ENCODE results near the gene WDR35. TPM values are rescaled to one million over a fixed set of nuclear protein-coding genes. Genes with fewer than 3 reads are reported as not detected.
A peak's percentile ranks its signal among the peaks of the same experiment; 100 is the strongest.

WDR35 gene
- total RNA-seq, 4 donors from 2014 or later: 16.3 to 24.3 (median 21.2) TPM

DNA sequence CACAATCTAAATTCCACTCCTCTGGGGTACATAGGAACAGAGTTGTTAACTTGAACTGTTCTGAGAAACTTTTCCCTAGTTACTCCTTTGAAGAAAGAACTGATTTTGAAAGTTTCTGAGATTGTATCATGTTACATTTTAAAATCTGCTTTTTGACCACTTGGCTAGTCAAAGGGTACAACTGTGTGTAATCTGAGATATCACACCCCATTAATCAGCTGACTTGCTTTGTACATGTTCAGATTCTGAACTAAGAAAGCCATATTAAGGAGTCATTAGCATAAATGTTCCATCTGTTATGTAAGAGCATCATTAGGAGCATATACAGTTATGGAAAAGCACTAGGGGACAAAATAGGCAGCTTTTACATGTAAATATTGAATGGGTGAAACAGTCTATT, 3.8 kb upstream of the WDR35 start:
- Histone ChIP-seq H3K9me3 (no peaks in the 10 kb centered on the region), H3K27ac (no peak overlapping the region), H3K4me3 (no peak overlapping the region), H3K36me3 (no peaks in the 10 kb centered on the region), H3K4me1 (peaks cover 0 to 12% (median 4%) of the 10 kb centered on the region in 4 donors), H3K27me3 (no peaks in the 10 kb centered on the region)
- DNase-seq (ENCODE audit: low spot score in 2 of 2): no peak
- TF ChIP-seq, protein P1, sequence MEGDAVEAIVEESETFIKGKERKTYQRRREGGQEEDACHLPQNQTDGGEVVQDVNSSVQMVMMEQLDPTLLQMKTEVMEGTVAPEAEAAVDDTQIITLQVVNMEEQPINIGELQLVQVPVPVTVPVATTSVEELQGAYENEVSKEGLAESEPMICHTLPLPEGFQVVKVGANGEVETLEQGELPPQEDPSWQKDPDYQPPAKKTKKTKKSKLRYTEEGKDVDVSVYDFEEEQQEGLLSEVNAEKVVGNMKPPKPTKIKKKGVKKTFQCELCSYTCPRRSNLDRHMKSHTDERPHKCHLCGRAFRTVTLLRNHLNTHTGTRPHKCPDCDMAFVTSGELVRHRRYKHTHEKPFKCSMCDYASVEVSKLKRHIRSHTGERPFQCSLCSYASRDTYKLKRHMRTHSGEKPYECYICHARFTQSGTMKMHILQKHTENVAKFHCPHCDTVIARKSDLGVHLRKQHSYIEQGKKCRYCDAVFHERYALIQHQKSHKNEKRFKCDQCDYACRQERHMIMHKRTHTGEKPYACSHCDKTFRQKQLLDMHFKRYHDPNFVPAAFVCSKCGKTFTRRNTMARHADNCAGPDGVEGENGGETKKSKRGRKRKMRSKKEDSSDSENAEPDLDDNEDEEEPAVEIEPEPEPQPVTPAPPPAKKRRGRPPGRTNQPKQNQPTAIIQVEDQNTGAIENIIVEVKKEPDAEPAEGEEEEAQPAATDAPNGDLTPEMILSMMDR (IDR thresholded peaks at IDR 0.05): no peak
- TF ChIP-seq POLR2A (IDR thresholded peaks at IDR 0.05) (no peak), EP300 (IDR thresholded peaks at IDR 0.05) (no peak)

DNA sequence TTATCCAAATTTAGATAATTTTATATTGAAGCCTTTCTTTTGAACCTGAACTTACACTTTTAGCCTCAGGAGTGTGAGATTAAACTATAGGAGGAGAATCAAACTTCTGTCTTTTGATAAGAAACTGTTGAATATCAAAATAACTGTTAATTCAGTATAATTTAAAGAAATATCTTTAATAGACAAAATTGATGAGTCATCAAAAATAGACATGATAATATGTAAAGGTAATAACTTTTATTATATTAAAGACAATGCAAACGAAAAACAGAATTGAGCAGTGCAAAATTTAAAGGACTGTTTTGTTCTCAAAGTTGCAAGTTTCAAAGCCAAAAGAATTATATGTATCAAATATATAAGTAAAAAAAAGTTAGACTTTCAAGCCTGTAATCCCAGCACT, 2.0 kb upstream of the WDR35 start:
- 88 to 94% methylated on average over 1 of the region's 1 CpG for WGBS, 2 donors
- Histone ChIP-seq H3K27ac (no peak overlapping the region), H3K4me1 (peaks cover 0 to 22% (median 4%) of the 10 kb centered on the region in 4 donors), H3K9me3 (no peaks in the 10 kb centered on the region), H3K36me3 (no peaks in the 10 kb centered on the region), H3K27me3 (no peaks in the 10 kb centered on the region), H3K4me3 (no peak overlapping the region)
- TF ChIP-seq POLR2A (IDR thresholded peaks at IDR 0.05) (no peak), EP300 (IDR thresholded peaks at IDR 0.05) (no peak)
- TF ChIP-seq, protein P1 (IDR thresholded peaks at IDR 0.05): no peak
- DNase-seq (ENCODE audit: low spot score in 2 of 2): no peak

DNA sequence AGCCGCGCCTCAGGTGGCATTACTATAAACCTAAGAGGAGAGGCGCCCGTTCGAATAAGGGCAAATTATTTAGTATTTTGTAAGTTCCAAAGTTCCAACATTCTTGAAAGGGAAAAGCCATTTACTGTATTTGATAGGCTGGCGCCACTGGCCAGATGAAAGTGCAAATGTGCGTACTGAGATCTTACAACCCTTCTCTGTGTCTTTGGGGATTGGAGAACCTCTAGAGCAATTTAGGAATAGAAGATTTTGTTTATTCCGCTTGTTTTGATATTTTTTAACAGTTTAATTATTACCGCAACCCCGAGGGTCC, 467 bp upstream of the WDR35 start:
- peak overlapping the region; percentile 54 to 81 (median 72) for H3K4me3 ChIP-seq
- peak overlapping the region; percentile 56 to 83 (median 74) for H3K27ac ChIP-seq

DNA sequence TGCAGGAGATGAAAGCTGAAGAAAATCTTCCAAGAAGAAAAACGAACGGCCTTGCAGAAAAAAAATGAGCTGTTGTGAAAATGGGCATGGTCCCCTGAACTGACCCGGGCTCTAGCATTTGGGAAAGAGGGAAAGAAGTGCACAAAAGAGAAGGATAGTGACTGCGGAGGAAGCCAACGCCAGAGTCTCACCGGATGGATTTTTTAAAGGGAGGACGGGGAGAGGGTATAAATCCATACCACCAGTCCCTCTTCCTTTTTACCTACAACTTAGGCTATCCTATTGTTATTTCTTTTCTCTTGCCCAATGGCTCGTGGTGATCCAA, 601 bp downstream of the WDR35 start:
- no peak for DNase-seq (ENCODE audit: low spot score in 2 of 2)
- 2 to 7% methylated on average over 8 of the region's 8 CpGs for WGBS, 2 donors
- Histone ChIP-seq H3K27me3 (no peaks in the 10 kb centered on the region), H3K36me3 (peaks cover 0 to 5% (median 0%) of the 10 kb centered on the region in 3 donors), H3K9me3 (no peaks in the 10 kb centered on the region), H3K27ac (peak overlapping the region in 3 of 4 donors; percentile 73 to 83 (median 75)), H3K4me1 (peaks cover 0 to 22% (median 4%) of the 10 kb centered on the region in 4 donors), H3K4me3 (peak overlapping the region; percentile 54 to 81 (median 72))
- TF ChIP-seq EP300 (IDR thresholded peaks at IDR 0.05): no peak
- TF ChIP-seq POLR2A (IDR thresholded peaks at IDR 0.05): no peak
- TF ChIP-seq, protein P1 (IDR thresholded peaks at IDR 0.05): no peak

More for the DNA sequence above, 467 bp upstream of the WDR35 start:
- TF ChIP-seq EP300 (IDR thresholded peaks at IDR 0.05): no peak
- TF ChIP-seq, protein P1 (IDR thresholded peaks at IDR 0.05): no peak
- Histone ChIP-seq H3K36me3 (no peaks in the 10 kb centered on the region), H3K9me3 (no peaks in the 10 kb centered on the region), H3K4me1 (peaks cover 0 to 22% (median 4%) of the 10 kb centered on the region in 4 donors), H3K27me3 (no peaks in the 10 kb centered on the region)
- no peak for DNase-seq (ENCODE audit: low spot score in 2 of 2)
- 14 to 17% methylated on average over 10 of the region's 10 CpGs for WGBS, 2 donors

DNA sequence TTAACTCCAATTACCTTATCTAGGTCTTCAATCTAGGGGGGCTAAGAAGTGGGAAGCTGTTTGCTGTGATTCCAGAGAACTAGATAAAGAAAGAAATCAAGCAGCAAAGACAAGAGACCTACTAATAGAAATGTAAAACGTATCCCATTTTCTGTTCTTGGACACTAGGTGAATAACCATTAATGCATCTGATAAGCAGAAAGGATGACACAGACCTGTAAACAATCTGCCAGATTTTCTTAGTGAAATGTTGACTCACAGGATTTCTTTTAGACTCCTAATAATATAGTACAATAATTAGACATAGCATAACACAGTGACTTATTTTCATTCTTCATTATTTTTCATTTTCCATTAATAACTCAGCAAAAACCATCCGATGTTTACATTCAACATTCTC, 1.3 kb downstream of the WDR35 start:
- Histone ChIP-seq H3K27me3 (no peaks in the 10 kb centered on the region), H3K4me3 (peak overlapping the region in 2 of 4 donors; percentile 67 to 81), H3K27ac (no peak overlapping the region), H3K9me3 (no peaks in the 10 kb centered on the region), H3K36me3 (peaks cover 0 to 5% (median 0%) of the 10 kb centered on the region in 3 donors), H3K4me1 (peaks cover 0 to 22% (median 4%) of the 10 kb centered on the region in 4 donors)
- 69 to 72% methylated on average over 2 of the region's 2 CpGs for WGBS, 2 donors
- TF ChIP-seq, protein P1 (IDR thresholded peaks at IDR 0.05): no peak
- TF ChIP-seq POLR2A (IDR thresholded peaks at IDR 0.05) (no peak), EP300 (IDR thresholded peaks at IDR 0.05) (no peak)
- no peak for DNase-seq (ENCODE audit: low spot score in 2 of 2)

All from tibial nerve (tissue), 4 donors.